H1 (cell line): Measurements from ENCODE around the gene SLC7A5.

ENCODE experiments used
- CBX5 ChIP-seq: fragments of 300-800, 300-1000 bp; sonication (generic); IDR thresholded peaks from 2 replicates; pipeline ENCODE4 v1.7.1; 2016; ENCODE audit warnings: antibody characterized with exemption, low read length, low read depth
- CHD1 ChIP-seq: IDR thresholded peaks from 2 replicates; pipeline ENCODE4 v1.6.1; 2012; ENCODE audit warnings: low read depth, low read length, improper control_type of control experiment
- CHD2 ChIP-seq: IDR thresholded peaks from 2 replicates; pipeline ENCODE4 v1.6.1; 2012; ENCODE audit warnings: low read length, improper control_type of control experiment
- JUN ChIP-seq: IDR thresholded peaks from 2 replicates; pipeline ENCODE4 v1.6.1; 2011; ENCODE audit warnings: low read depth, mild to moderate bottlenecking, improper control_type of control experiment, low read length
- PHF8 ChIP-seq: fragments of 200-600 bp; sonication (generic); conservative IDR thresholded peaks from 2 replicates; pipeline ENCODE4 v1.7.1; 2012; ENCODE audit warnings: low read depth, mild to moderate bottlenecking, inconsistent platforms, low read length, moderate library complexity
- POLR2A ChIP-seq, 2 experiments: IDR thresholded peaks; 1 replicate in 1 of 2; 2 replicates in 1 of 2; pipeline ENCODE4 v1.6.1; 2011; ENCODE audit warnings: low read depth in 2 of 2, low read length in 2 of 2, mild to moderate bottlenecking in 2 of 2; ENCODE audit errors: control extremely low read depth in 1 of 2
- RAD21 ChIP-seq, 2 experiments: IDR thresholded peaks in 1 of 2; conservative IDR thresholded peaks in 1 of 2; 2 replicates each; pipeline ENCODE4 v1.6.1; 2011; ENCODE audit warnings: low read depth in 2 of 2, low read length in 2 of 2, improper control_type of control experiment in 1 of 2, inconsistent platforms in 1 of 2, mild to moderate bottlenecking in 1 of 2, moderate library complexity in 1 of 2
- RBBP5 ChIP-seq: IDR thresholded peaks from 2 replicates; pipeline ENCODE4 v1.7.1; 2012; ENCODE audit warnings: low read depth, mild to moderate bottlenecking, inconsistent platforms, low read length, moderate library complexity, borderline replicate concordance
- TF ChIP-seq, protein P1 (sequence below), 3 experiments: IDR thresholded peaks; 1 replicate in 2 of 3; 2 replicates in 1 of 3; pipeline versions ENCODE4 v1.5.1 to v1.6.1; 2011; ENCODE audit warnings: low read length in 3 of 3, mild to moderate bottlenecking in 3 of 3, inconsistent platforms in 2 of 3, low read depth in 1 of 3, moderate library complexity in 1 of 3; ENCODE audit not compliant: insufficient read depth in 1 of 3; ENCODE audit errors: control extremely low read depth in 1 of 3

DNA sequence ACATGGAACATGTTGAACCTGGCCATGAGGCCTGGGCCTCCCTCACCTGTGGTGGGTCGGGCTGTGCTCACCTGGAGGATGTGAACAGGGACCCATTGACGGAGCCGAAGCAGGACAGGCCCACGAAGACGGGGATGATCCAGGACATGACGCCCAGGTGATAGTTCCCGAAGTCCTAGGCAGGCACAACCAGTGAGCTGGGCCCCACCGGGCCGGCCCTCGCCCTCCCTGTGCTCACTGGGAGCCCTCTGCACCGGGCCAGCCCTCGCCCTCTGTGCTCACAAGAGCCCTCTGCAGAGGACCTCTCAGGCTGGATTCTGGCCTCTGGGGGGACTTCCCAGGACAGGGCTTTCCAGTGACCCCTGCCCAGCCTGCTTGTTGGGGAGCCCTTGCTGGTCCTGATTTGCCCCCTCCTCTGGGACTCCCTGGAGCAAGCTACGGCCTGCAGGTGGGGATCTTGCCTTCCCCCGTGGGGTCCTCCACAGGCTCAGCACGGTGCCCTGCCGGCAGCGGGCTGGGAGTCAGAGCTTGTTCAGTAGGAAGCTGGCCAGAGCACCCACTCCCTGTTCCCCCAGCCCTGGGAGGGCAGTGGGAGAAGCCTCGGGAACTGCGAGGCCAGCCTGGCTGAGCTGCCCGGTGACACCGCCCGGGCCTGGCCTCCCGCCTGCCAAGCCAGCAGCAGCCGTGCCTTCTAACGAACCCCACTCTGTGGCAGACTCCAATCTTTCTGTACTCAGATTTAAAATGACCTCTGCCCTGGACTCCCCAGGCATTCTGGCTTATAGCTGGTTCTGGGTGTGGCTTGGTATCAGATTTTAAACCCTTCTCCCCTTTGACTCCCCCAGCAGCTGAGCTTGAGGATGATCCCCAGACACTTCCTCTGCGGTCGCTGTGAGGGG, 30.4 kb downstream of the SLC7A5 start:
- no peak for TF ChIP-seq JUN
- no peak for TF ChIP-seq PHF8
- TF ChIP-seq RBBP5: no peak
- no peak for TF ChIP-seq CHD1
- TF ChIP-seq, protein P1, sequence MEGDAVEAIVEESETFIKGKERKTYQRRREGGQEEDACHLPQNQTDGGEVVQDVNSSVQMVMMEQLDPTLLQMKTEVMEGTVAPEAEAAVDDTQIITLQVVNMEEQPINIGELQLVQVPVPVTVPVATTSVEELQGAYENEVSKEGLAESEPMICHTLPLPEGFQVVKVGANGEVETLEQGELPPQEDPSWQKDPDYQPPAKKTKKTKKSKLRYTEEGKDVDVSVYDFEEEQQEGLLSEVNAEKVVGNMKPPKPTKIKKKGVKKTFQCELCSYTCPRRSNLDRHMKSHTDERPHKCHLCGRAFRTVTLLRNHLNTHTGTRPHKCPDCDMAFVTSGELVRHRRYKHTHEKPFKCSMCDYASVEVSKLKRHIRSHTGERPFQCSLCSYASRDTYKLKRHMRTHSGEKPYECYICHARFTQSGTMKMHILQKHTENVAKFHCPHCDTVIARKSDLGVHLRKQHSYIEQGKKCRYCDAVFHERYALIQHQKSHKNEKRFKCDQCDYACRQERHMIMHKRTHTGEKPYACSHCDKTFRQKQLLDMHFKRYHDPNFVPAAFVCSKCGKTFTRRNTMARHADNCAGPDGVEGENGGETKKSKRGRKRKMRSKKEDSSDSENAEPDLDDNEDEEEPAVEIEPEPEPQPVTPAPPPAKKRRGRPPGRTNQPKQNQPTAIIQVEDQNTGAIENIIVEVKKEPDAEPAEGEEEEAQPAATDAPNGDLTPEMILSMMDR (IDR thresholded peaks at IDR 0.05; ENCODE audit: control extremely low read depth in 1 of 3, insufficient read depth in 1 of 3, low read depth in 1 of 3, low read length in 3 of 3): no peak
- no peak for TF ChIP-seq CBX5
- TF ChIP-seq POLR2A (IDR thresholded peaks at IDR 0.05; ENCODE audit: control extremely low read depth in 1 of 2, low read depth in 2 of 2, low read length in 2 of 2): no peak
- TF ChIP-seq CHD2: no peak
- TF ChIP-seq RAD21 (IDR thresholded peaks at IDR 0.05 in 1 of 2, conservative IDR thresholded peaks at IDR 0.05 in 1 of 2; ENCODE audit: low read depth in 2 of 2, low read length in 2 of 2): no peak
